GM21367 (cell line): ENCODE measurements around the gene PTPRU.
"Not testable (repeated sequence)": the region's sequence is repeated elsewhere in the genome, so short reads cannot be mapped to it uniquely, and the experiment has no call there.

Experiments used
- ATAC-seq: cut with Tn5 transposase; IDR thresholded peaks from one replicate; pipeline ENCODE4 v1.9.1; 2021; ENCODE audit not compliant: unreplicated experiment

PTPRU gene

GRCh38 chr1:29221296-29221695 lies 15.0 kb upstream of the PTPRU start:
- ATAC-seq, result no peak

- not testable (repeated sequence) for ATAC-seq
Observed at GRCh38 chr1:29222260-29222659, 14.1 kb upstream of the PTPRU start.

- ATAC-seq, result no peak
Observed at GRCh38 chr1:29222686-29223085, 13.6 kb upstream of the PTPRU start.

GRCh38 chr1:29223521-29223920 lies 12.8 kb upstream of the PTPRU start:
- ATAC-seq, result no peak

- no peak for ATAC-seq
Observed at GRCh38 chr1:29224356-29224837, 11.9 kb upstream of the PTPRU start.

GRCh38 chr1:29225361-29225760 lies 11.0 kb upstream of the PTPRU start:
- ATAC-seq, result no peak

- no peak for ATAC-seq
Observed at GRCh38 chr1:29227511-29227910, 8.8 kb upstream of the PTPRU start.

- ATAC-seq, result no peak
Observed at GRCh38 chr1:29230204-29230552, 6.1 kb upstream of the PTPRU start.

- peak; percentile 75 for ATAC-seq
Observed at GRCh38 chr1:29230553-29231378, 5.6 kb upstream of the PTPRU start, which contains the start of gene MECR. Gene MECR (minus strand): TSS chr1:29230934. CDS start chr1:29230906, 28 bp downstream.

GRCh38 chr1:29232387-29232786 lies 3.9 kb upstream of the PTPRU start:
- no peak for ATAC-seq

- no peak for ATAC-seq
Observed at GRCh38 chr1:29233693-29234092, 2.6 kb upstream of the PTPRU start.

GRCh38 chr1:29234471-29234870 lies 1.9 kb upstream of the PTPRU start:
- no peak for ATAC-seq

- ATAC-seq, result not testable (repeated sequence)
Observed at GRCh38 chr1:29234881-29235280, 1.4 kb upstream of the PTPRU start.

GRCh38 chr1:29236712-29237128 lies 398 bp downstream of the PTPRU start:
- ATAC-seq, result no peak

- no peak for ATAC-seq
Observed at GRCh38 chr1:29237129-29237821, 953 bp downstream of the PTPRU start.

- no peak for ATAC-seq
Observed at GRCh38 chr1:29237852-29238619, 1.7 kb downstream of the PTPRU start.

GRCh38 chr1:29238620-29239002 lies 2.3 kb downstream of the PTPRU start:
- ATAC-seq, result no peak

- no peak for ATAC-seq
Observed at GRCh38 chr1:29239142-29239541, 2.8 kb downstream of the PTPRU start.

- ATAC-seq, result no peak
Observed at GRCh38 chr1:29240400-29240837, 4.1 kb downstream of the PTPRU start.

- no peak for ATAC-seq
Observed at GRCh38 chr1:29240986-29241385, 4.7 kb downstream of the PTPRU start.
